Coronary artery (tissue), 2 donors: Measurements from ENCODE around the gene SREBF1.

ENCODE experiments used
- DNase-seq: peaks from one replicate; pipeline ENCODE4 v3.0.0-alpha.2; 2017; ENCODE audit warnings: low spot score
- H3K27ac ChIP-seq, 2 donors: fragments of 200-600 bp; sonication (generic); one replicate each; pipeline ENCODE4 v1.5.1; 2016 to 2019
- H3K4me3 ChIP-seq: fragments of 200-600 bp; sonication (generic); 2 replicates; pipeline ENCODE4 v1.5.1; 2016; ENCODE audit warnings: mild to moderate bottlenecking, moderate library complexity
- TF ChIP-seq, protein P1 (sequence below): fragments of 200-600 bp; sonication (generic); IDR thresholded peaks from one replicate; pipeline ENCODE4 v1.5.1; 2019; ENCODE audit warnings: antibody characterized with exemption

SREBF1 gene

DNA sequence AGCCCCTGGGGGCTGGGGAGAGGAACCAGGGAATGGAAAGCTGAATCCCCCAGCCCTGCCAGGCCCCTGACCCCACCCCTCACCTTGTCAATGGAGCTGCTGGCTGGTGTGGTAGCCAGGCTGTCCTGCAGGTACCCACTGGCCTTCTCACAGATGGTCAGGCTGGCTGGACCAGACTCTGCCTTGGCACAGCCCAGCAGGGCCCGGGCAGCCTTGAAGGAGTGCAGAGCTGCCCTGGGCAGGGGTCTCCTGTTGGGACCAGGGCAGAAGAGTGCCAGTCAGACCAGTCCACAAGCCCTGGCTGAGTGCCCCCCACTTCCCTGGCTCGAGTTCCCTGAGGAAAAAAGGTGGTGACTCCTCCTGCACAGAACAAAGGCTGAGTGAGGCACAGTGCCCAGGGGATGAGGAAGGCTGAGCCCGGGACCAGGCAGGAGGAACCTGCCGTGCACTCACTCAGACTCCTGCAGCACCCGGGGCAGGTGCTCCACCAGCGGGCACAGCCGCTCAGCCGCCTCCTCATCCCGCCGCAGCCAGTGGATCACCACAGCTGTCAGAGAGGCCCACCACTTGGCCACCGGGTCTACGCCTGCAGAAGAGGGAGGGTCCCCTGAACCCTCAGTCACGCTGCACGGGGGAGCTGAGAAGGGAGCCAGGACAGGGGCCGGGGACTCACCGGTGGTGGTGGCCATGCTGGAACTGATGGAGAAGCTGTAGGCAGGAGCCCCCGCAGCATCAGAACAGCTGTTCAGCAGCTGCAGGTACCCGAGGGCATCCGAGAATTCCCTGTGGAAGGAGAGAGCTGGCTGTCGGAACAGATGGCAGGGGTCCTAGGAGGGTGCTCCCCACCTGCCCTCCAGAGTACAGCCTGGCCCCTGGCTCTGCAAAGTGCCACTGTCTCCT, 22.4 kb downstream of the SREBF1 start:
- DNase-seq = no peak
- H3K27ac ChIP-seq = no peak overlapping the region
- TF ChIP-seq, protein P1, sequence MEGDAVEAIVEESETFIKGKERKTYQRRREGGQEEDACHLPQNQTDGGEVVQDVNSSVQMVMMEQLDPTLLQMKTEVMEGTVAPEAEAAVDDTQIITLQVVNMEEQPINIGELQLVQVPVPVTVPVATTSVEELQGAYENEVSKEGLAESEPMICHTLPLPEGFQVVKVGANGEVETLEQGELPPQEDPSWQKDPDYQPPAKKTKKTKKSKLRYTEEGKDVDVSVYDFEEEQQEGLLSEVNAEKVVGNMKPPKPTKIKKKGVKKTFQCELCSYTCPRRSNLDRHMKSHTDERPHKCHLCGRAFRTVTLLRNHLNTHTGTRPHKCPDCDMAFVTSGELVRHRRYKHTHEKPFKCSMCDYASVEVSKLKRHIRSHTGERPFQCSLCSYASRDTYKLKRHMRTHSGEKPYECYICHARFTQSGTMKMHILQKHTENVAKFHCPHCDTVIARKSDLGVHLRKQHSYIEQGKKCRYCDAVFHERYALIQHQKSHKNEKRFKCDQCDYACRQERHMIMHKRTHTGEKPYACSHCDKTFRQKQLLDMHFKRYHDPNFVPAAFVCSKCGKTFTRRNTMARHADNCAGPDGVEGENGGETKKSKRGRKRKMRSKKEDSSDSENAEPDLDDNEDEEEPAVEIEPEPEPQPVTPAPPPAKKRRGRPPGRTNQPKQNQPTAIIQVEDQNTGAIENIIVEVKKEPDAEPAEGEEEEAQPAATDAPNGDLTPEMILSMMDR = no peak

GRCh38 chr17:17813725-17814095, 23.1 kb downstream of the SREBF1 start:
- TF ChIP-seq, protein P1 = no peak
- no peak overlapping the region for H3K27ac ChIP-seq
- no peak for DNase-seq
- H3K4me3 ChIP-seq = no peak overlapping the region

More for the DNA sequence above, 22.4 kb downstream of the SREBF1 start:
- H3K4me3 ChIP-seq = no peak overlapping the region

- TF ChIP-seq, protein P1 = no peak
- Histone ChIP-seq H3K4me3 (no peak overlapping the region), H3K27ac (no peak overlapping the region)
- no peak for DNase-seq
These were observed 23.6 kb downstream of the SREBF1 start for GRCh38 chr17:17813055-17813724.

DNA sequence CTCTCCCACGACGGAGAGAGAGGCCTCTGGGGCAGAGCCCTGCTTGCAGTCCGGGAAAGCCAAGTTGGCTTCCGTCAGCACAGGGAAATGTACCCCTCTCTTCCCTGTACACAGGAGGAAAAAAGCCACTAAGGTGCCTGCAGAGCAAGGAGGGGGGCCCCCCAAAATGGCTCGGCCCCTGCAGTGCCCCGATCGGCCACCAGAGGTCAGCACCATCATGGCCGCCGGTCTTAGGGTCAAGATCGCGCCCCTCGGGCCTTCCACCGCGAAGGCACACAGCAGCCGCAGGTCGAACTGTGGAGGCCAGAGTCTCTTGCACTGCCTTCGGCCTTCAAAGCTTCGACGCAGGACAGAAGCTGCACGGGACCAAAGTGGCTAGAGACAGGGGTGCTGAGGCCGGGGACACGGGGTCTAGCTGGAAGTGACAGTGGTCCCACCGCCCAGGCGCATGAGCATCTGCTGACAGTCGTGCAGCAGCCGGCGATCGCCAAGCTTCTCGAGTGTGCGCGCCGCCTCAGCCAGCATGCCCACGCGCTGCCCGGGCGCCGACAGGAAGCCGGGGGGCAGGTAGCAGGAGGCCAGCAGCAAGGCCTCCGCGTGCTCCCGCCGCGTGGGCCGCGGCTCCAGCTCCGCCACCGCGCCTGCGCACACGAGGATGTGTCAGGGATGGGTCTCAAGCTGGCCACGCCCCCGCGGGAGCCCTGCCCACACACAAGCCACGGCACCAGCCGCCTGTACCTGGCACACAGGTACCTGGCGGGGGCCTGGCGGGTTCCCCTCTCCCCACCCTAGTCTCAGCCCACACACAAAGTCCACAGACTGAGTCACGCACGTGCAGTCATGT, 24.4 kb downstream of the SREBF1 start:
- TF ChIP-seq, protein P1 = peak; percentile 100
- Histone ChIP-seq H3K27ac (no peak overlapping the region), H3K4me3 (no peak overlapping the region)
- DNase-seq = no peak

DNA sequence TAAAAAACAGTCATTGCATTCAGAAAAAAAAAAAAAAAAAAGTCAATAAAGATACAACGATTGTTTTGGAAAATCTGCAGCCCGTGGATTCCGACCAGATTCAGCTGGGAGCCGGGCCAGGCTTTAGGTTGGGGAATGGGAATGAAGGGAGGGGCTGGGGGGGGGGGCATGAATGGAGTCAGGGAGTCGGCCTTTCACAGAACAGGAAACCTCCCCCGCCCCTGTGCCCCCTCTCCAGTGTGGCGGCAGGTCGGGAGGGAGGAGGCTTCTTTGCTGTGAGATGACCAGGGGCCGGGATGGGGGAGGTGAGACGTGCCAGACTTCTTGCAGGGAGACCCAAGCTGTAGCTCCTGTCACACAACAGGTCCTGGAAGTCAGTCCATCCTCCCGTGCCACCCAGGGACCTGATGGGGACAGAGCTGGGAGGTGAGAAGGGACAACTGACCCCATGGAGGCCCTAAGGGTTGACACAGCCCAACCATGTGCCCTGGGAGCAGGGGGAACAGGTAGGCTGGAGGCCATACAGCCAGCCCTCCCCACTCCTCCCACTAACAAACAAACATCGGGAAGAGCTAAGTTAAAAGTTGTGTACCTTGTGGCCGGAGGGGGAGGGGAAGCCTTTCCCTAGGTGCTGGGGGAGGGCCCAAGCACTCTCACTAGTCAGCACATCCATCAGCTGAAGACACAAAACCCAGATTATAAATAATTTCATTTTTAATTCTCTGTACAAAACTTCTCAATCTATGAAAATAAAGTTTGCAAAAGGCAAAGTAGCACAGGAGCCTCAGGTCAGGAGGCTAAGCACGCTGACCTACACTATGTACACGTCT, 25.2 kb downstream of the SREBF1 start:
- no peak for DNase-seq
- Histone ChIP-seq H3K27ac (peak overlapping the region in 1 of 2 donors; percentile 34), H3K4me3 (no peak overlapping the region)
- TF ChIP-seq, protein P1 = no peak

DNA sequence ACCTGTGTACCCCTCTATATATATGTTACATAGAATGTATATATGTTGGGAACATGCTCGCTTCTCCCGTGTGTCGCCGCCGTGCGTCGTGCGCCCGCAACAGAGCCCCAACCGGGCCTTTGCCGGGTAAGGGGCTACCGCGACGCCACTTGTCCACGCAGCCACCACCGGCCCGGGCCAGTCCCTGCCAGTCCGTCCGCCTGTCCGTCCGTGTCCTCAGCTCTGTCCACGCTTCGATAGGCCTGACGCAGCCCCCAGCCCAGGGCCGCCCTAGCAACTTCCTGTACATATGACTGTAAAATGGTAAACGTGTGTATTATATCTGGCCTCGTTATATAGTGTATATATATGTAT, 25.9 kb downstream of the SREBF1 start:
- Histone ChIP-seq H3K4me3 (peak overlapping the region; percentile 61), H3K27ac (peak overlapping the region in 1 of 2 donors; percentile 72)
- TF ChIP-seq, protein P1 = no peak
- DNase-seq = no peak
